ENCODE data around the gene PRRC1. TPM values are rescaled to one million over a fixed set of nuclear protein-coding genes. Genes with fewer than 3 reads are reported as not detected.
A peak's percentile ranks its signal among the peaks of the same experiment; 100 is the strongest.

The PRRC1 gene
- total RNA-seq, 4 donors from 2014 or later = 27.2 to 49.1 (median 30.1) TPM

GRCh38 chr5:127514816-127515215, 2.6 kb upstream of the PRRC1 start:
- no peak for ATAC-seq
- Histone ChIP-seq H3K36me3 (no peaks in the 10 kb centered on the region), H3K27ac (no peak overlapping the region), H3K27me3 (no peaks in the 10 kb centered on the region), H3K4me3 (no peak overlapping the region), H3K9me3 (no peaks in the 10 kb centered on the region), H3K4me1 (peaks cover 0 to 21% (median 3%) of the 10 kb centered on the region in 3 donors)
- 80 to 93% methylated on average over 1 of the region's 1 CpG for WGBS, 2 donors (ENCODE audit: low coverage in 1 of 2)
- TF ChIP-seq POLR2A (IDR thresholded peaks at IDR 0.05) (no peak), EP300 (IDR thresholded peaks at IDR 0.05) (no peak), POLR2AphosphoS5 (IDR thresholded peaks at IDR 0.05) (no peak)
- TF ChIP-seq, protein P1, sequence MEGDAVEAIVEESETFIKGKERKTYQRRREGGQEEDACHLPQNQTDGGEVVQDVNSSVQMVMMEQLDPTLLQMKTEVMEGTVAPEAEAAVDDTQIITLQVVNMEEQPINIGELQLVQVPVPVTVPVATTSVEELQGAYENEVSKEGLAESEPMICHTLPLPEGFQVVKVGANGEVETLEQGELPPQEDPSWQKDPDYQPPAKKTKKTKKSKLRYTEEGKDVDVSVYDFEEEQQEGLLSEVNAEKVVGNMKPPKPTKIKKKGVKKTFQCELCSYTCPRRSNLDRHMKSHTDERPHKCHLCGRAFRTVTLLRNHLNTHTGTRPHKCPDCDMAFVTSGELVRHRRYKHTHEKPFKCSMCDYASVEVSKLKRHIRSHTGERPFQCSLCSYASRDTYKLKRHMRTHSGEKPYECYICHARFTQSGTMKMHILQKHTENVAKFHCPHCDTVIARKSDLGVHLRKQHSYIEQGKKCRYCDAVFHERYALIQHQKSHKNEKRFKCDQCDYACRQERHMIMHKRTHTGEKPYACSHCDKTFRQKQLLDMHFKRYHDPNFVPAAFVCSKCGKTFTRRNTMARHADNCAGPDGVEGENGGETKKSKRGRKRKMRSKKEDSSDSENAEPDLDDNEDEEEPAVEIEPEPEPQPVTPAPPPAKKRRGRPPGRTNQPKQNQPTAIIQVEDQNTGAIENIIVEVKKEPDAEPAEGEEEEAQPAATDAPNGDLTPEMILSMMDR (IDR thresholded peaks at IDR 0.05) = no peak

GRCh38 chr5:127515693-127516440, 1.6 kb upstream of the PRRC1 start:
- no peak for TF ChIP-seq POLR2A (IDR thresholded peaks at IDR 0.05)
- TF ChIP-seq, protein P1 (IDR thresholded peaks at IDR 0.05) = no peak
- TF ChIP-seq EP300 (IDR thresholded peaks at IDR 0.05) = no peak
- no peak for TF ChIP-seq POLR2AphosphoS5 (IDR thresholded peaks at IDR 0.05)
- no peaks in the 10 kb centered on the region for H3K36me3 ChIP-seq
- no peak overlapping the region for H3K27ac ChIP-seq
- H3K4me1 ChIP-seq = peaks cover 0 to 29% (median 3%) of the 10 kb centered on the region in 3 donors
- ATAC-seq = no peak
- H3K4me3 ChIP-seq = no peak overlapping the region
- H3K9me3 ChIP-seq = no peaks in the 10 kb centered on the region
- no peaks in the 10 kb centered on the region for H3K27me3 ChIP-seq
- WGBS, 2 donors (ENCODE audit: low coverage in 1 of 2) = 93 to 96% methylated on average over 10 of the region's 10 CpGs

- H3K27ac ChIP-seq = peak overlapping the region in 3 of 4 donors; percentile 76 to 85 (median 83)
- peak overlapping the region; percentile 47 to 84 for H3K4me3 ChIP-seq
- peaks cover 0 to 29% (median 3%) of the 10 kb centered on the region in 3 donors for H3K4me1 ChIP-seq
- no CpG with 5 or more reads among the region's 9 CpGs for WGBS, 2 donors (ENCODE audit: low coverage in 1 of 2)
- peaks cover 0 to 8% (median 0%) of the 10 kb centered on the region in 3 donors for H3K9me3 ChIP-seq
- peak; percentile 41 for ATAC-seq
- TF ChIP-seq EP300 (IDR thresholded peaks at IDR 0.05) (no peak), POLR2A (IDR thresholded peaks at IDR 0.05) (no peak), POLR2AphosphoS5 (IDR thresholded peaks at IDR 0.05) (no peak)
- TF ChIP-seq, protein P1 (IDR thresholded peaks at IDR 0.05) = no peak
- H3K27me3 ChIP-seq = no peaks in the 10 kb centered on the region
- H3K36me3 ChIP-seq = peaks cover 0 to 3% of the 10 kb centered on the region in 2 donors
These were observed 345 bp upstream of the PRRC1 start for GRCh38 chr5:127517110-127517479.

GRCh38 chr5:127518319-127518621, 830 bp downstream of the PRRC1 start:
- Histone ChIP-seq H3K27ac (peak overlapping the region in 3 of 4 donors; percentile 76 to 85 (median 83)), H3K27me3 (no peaks in the 10 kb centered on the region), H3K4me1 (peaks cover 0 to 29% (median 3%) of the 10 kb centered on the region in 3 donors), H3K4me3 (peak overlapping the region; percentile 47 to 84), H3K36me3 (peaks cover 0 to 13% of the 10 kb centered on the region in 2 donors), H3K9me3 (peaks cover 0 to 8% (median 0%) of the 10 kb centered on the region in 3 donors)
- no peak for ATAC-seq
- WGBS, 2 donors (ENCODE audit: low coverage in 1 of 2) = 6% methylated on average over 10 of the region's 10 CpGs
- TF ChIP-seq POLR2A (IDR thresholded peaks at IDR 0.05) (no peak), POLR2AphosphoS5 (IDR thresholded peaks at IDR 0.05) (no peak), EP300 (IDR thresholded peaks at IDR 0.05) (no peak)
- TF ChIP-seq, protein P1 (IDR thresholded peaks at IDR 0.05) = no peak

DNA sequence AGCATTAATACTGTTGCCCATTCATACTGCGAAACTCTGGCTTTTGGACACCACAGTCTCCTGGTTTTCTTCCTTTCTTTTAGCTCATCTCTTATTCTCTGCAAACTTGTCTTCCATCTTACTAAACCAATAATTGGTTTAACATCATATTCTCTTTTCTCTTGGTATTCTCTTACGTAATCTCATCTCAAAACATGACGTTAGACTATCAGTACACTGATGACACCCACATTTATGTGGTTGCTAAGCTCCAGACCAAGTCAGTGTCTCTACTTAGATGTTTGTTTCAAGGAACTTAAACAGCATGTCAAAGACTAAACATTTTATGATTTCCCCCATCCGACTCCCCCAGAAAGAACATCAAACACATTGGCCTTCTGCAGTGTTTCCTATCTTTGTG, 2.1 kb downstream of the PRRC1 start:
- 83 to 90% methylated on average over 3 to 4 of the region's 4 CpGs for WGBS, 2 donors (ENCODE audit: low coverage in 1 of 2)
- H3K9me3 ChIP-seq = peaks cover 0 to 8% (median 0%) of the 10 kb centered on the region in 3 donors
- TF ChIP-seq POLR2AphosphoS5 (IDR thresholded peaks at IDR 0.05) = no peak
- TF ChIP-seq, protein P1 (IDR thresholded peaks at IDR 0.05) = no peak
- TF ChIP-seq EP300 (IDR thresholded peaks at IDR 0.05) = no peak
- TF ChIP-seq POLR2A (IDR thresholded peaks at IDR 0.05) = no peak

More for the DNA sequence above, 2.1 kb downstream of the PRRC1 start:
- H3K36me3 ChIP-seq = peaks cover 1 to 25% of the 10 kb centered on the region in 2 donors
- no peaks in the 10 kb centered on the region for H3K27me3 ChIP-seq
- no peak overlapping the region for H3K27ac ChIP-seq
- no peak for ATAC-seq
- H3K4me3 ChIP-seq = no peak overlapping the region
- H3K4me1 ChIP-seq = peaks cover 0 to 29% (median 3%) of the 10 kb centered on the region in 3 donors

Measured in gastroesophageal sphincter (tissue), 4 donors.